ENCODE data around the gene TRMU.

Gene TRMU

DNA sequence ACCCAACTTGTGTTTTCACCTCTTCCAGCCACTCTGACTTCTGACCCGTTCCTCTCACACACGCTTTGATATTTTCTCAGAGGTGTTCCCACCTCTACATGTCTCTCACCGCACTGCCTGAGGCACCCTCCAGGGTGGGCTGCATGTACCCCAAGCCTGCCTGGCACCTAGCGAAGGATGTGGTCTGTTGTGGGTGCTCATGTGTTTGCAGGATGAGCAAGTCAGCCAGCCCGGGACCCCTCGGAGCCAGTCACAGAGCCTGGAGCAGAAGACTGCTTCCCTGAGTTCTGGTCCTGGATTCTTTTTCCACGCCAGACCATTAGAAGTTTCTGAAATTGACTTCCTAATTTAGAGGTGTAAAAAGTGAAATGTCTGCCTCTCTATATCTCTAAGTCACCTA, 35.0 kb upstream of the TRMU start:
- in situ Hi-C loops (cut with MboI; ENCODE audit: low sequenced_read_pairs), result loop anchor here (25.0 kb wide), 1 partner anchor 288 kb away; no protein-coding TSS in a partner anchor

DNA sequence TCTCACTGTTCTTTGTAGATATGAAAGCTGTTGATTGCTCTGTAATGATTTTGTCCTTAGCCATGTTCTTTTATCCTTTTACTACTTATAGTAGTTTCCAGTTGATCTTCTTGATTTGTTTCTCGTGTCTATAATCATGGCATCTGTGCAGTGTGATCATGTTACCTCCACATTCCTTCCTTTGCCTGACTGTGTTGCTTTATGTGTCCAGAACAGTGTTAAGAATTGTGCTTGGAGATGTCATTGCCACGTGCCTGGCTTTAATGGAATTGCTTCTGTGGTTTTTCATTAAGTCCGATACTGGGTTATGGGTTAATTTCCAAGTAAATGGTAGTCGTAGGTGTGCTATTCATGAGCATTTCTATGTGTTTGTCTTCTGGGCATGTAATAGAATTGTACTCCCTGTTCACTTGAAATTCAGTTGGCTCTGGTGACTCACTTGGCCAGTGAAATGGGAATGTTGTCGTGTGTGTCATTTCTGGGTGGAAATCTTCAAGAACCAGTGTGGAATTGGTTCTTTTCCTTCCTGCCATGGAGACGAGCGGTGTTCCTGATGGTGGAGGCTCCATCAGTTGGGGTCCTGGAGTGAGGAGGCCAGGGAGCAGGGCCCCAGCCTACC, 32.1 kb upstream of the TRMU start:
- in situ Hi-C loops (cut with MboI; ENCODE audit: low sequenced_read_pairs), result loop anchor here (25.0 kb wide), 1 partner anchor 291 kb away; no protein-coding TSS in a partner anchor

DNA sequence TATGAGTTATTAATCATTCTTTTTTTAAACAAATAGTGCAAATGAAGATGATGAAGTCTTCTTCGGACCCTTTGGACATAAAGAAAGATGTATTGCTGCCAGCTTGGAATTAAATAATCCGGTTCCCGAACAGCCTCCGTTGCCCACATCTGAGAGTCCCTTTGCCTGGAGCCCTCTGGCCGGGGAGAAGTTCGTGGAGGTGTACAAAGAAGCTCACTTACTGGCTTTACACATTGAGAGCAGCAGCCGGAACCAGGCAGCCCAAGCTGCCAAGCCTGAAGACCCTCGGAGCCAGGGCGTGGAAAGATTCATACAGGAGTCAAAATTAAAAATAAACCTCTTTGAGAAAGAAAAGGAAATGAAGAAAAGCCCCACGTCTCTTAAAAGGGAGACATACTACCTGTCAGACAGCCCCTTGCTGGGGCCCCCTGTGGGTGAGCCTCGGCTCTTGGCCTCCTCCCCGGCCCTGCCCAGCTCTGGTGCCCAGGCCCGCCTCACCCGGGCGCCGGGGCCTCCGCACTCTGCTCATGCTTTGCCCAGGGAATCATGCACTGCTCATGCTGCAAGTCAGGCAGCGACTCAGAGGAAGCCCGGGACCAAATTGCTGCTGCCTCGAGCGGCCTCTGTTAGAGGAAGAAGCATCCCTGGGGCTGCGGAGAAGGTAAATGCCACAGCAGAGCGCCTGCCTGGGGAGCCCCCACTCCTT, 27.1 kb upstream of the TRMU start:
- in situ Hi-C loops (cut with MboI; ENCODE audit: low sequenced_read_pairs), result loop anchor here (25.0 kb wide), 1 partner anchor 296 kb away; no protein-coding TSS in a partner anchor

DNA sequence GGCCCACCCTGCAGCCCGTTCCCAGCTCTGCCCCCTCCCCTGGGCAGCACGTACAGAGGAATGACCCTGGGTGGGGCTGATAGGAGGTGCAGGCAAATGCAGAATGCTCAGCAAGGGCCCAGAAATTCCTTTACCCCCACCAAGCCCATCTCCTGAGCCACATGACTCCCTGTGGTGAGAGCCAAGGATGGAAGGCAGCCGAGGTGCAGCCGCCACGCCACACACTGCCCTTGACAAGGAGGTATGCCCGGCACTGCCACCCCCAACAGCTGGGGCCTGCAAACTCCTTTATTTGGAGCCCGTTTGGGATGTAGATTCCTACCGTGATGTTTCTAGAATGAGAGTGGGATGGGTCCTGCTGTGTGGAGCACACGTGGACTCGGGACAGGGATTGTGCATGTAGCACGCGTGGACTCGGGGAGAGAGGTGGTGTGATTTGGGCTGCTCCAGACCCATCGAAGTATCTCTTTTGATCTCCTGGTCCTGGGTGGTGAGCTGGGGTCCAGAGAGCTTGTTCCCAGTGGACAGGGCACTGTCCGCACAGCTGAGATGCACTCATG, 25.9 kb upstream of the TRMU start:
- in situ Hi-C loops (cut with MboI; ENCODE audit: low sequenced_read_pairs), result loop anchor here (10.0 to 25.0 kb wide), 2 partner anchors 185 to 297 kb away; no protein-coding TSS in a partner anchor

DNA sequence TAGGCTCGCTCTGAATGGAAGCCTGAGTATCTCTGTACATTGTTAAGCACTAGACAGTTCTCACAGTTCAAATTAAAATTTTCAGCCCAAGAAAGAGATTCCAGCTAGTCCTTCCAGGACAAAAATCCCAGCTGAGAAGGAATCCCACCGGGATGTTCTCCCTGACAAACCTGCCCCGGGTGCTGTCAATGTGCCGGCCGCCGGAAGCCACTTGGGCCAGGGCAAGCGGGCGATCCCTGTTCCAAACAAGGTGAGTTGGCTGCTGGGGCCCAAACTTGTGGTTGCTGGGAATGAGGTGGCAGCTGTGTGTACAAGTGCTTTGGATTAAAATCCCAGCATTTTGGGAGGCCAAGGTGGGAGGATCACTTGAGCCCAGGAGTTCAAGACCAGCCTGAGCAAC, 23.5 kb upstream of the TRMU start:
- in situ Hi-C loops (cut with MboI; ENCODE audit: low sequenced_read_pairs), result loop anchor here (10.0 to 25.0 kb wide), 2 partner anchors 187 to 300 kb away; no protein-coding TSS in a partner anchor

DNA sequence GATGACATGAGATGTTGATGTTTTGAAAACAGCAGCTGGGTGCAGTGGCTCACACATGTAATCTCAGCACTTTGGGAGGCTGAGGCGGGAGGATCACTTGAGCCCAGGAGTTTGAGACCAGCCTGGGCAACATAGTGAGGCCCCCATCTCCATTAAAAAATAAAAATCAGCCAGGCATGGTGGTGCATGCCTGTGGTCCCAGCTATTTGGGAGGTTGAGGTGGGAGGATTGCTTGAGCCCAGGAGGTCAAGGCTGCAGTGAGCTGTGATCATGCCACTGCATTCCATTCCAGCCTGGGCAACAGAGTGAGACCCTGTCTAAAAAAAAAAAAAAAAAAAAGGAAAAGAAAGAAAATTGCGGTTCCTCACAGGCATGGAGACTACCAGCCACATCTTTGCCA, 22.7 kb upstream of the TRMU start:
- in situ Hi-C loops (cut with MboI; ENCODE audit: low sequenced_read_pairs), result loop anchor here (10.0 to 25.0 kb wide), 2 partner anchors 188 to 301 kb away; no protein-coding TSS in a partner anchor

DNA sequence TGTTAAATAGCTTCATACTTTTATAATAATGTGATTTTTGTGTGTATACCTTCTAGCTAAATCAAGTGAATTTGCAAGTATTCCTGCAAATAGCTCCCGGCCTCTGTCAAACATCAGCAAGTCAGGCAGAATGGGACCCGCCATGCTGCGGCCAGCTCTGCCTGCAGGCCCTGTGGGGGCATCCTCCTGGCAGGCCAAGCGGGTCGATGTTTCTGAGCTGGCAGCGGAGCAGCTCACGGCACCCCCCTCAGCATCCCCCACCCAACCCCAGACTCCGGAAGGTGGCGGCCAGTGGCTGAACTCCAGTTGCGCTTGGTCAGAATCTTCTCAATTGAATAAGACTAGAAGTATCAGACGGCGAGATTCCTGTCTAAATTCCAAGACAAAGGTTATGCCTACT, 19.5 kb upstream of the TRMU start:
- in situ Hi-C loops (cut with MboI; ENCODE audit: low sequenced_read_pairs), result loop anchor here (10.0 to 25.0 kb wide), 2 partner anchors 191 to 304 kb away; no protein-coding TSS in a partner anchor

DNA sequence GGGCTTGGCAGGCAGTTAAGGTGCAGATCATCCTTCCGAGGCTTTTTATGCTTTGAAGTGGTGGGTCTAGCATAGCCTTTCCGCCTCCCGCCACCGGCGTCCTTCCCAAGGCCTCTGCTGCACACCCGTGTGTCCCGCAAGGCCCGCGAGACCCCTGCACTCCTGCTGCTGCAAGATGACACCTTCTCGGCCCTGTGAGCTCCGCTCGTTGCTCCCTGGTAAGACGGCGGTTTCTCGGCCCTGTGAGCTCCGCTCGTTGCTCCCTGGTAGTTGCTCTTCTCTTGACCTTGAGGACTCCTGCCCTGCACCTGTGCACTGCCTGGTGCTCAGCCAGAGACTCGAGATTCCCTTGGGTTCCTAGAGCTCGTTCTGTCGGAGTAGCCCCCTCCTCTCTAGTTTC, 17.9 kb upstream of the TRMU start:
- in situ Hi-C loops (cut with MboI; ENCODE audit: low sequenced_read_pairs), result loop anchor here (10.0 to 25.0 kb wide), 2 partner anchors 193 to 305 kb away; no protein-coding TSS in a partner anchor

DNA sequence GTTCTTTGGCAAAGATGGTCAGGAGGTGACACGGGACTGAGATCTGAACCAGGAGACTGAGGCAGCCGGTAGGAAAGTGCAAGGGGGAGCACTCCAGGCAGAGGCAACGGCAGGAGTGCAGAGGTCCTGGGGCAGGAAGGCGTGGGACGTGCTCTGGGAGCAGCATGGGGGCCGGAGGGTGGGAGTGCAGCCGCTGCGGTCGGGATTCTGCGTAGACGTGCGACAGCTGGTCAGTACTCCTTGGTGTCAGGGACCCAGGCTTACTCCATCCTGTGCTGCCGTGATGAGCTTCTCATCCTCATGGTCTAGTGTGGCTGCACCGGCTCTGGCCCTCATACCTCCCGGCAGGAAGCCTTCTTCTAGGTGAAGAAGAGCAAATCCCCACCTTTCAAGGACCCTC, 16.9 kb upstream of the TRMU start:
- in situ Hi-C loops (cut with MboI; ENCODE audit: low sequenced_read_pairs), result loop anchor here (10.0 to 25.0 kb wide), 2 partner anchors 194 to 306 kb away; no protein-coding TSS in a partner anchor

DNA sequence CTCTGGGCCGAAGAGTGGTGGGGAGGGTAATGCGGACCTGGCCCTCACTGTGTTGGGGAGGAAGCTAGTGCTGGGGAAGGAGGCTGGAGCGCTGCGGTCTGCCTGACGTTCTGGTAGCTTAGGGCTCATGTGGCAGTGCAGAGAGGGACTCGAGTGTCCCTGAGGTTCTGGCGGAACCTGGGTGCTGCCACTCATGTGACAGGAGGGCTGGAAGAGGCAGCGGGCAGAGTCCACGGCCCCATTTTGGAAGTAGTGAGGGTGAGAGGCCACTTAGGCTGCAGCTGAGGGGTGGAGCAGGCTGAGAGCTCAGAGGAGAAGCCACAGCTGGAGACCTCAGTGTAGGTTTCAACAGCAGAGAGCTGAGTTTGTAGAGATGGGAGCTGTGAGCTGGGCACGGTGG, 16.2 kb upstream of the TRMU start:
- in situ Hi-C loops (cut with MboI; ENCODE audit: low sequenced_read_pairs), result loop anchor here (10.0 to 25.0 kb wide), 2 partner anchors 195 to 307 kb away; no protein-coding TSS in a partner anchor

DNA sequence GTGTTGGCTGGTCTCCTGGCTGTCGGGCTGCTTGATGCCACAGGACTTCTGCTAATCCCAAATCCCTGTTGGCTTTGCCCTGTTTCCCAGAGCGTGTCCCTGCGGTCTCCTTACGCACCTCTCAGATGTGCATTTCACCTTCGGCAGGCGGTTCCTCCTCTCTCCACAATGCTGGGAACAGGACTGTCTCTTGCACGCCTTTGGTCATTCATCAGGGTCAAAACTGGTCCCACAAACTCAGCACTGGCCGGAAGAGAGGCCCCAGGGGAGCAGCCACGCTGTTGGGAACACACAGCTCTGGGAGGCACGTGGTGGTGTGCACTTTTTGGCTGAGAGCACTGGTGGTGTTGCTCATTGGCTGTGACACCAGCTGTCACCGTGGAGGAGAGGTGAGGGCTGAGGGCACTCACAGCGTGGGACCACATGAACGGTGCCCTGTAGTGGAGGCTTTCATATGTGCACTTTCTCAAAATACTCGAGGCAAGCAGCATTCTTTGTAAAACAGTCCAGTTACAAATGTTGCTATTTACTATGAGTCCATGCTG, 15.3 kb upstream of the TRMU start:
- in situ Hi-C loops (cut with MboI; ENCODE audit: low sequenced_read_pairs), result loop anchor here (25.0 kb wide), 1 partner anchor 308 kb away; no protein-coding TSS in a partner anchor

DNA sequence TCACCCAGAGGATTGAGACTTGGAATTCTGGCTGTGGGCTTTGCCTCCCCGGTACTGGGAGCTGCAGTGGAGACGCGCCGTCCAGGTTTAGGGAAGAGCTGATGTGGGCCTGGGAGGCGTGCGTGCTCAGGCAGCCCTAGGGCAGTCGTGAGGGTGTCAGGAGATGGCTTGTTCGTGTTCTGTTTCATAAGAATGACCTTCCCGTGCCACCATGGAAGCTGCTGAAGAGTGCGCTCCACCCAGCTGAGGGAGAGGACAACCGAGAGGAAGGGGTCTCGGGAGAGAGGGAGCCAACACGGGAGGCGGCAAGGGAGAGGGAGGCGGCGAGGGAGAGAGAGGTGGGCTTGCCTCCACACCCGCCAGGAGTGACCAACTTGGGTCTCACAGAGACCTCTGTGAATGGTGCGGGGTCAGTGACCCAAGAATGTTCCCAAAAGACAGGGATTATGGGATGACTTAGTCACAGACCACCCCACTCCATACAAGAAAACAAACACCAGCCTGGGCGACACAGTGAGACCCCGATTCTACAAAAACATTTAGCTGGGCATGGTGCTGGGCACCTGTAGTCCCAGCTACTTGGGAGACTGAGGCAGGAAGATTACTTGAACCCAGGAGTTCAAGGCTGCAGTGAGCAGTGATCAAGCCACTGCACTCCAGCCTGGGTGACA, 14.7 kb upstream of the TRMU start:
- in situ Hi-C loops (cut with MboI; ENCODE audit: low sequenced_read_pairs), result loop anchor here (25.0 kb wide), 1 partner anchor 309 kb away; no protein-coding TSS in a partner anchor

DNA sequence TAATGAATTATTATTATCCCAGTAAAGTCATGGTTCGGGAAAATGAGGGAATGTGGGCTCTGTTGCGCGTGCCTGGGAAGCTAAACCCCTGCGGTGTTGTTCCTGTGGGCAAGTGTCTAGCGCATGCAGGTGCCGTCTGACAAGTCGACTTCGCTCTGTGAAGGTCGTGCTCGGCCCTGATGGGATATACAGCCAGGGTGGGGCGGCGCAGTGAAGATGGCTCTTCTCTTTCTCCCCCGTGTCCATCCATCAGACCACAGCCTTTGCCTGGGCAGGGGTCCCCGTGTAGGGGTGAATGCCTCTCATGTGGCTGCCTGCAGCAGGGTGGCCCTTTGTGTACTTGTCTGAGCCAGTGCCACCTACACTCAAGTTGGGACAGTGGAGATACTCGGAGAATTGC, 12.8 kb upstream of the TRMU start:
- in situ Hi-C loops (cut with MboI; ENCODE audit: low sequenced_read_pairs), result loop anchor here (25.0 kb wide), 1 partner anchor 310 kb away; no protein-coding TSS in a partner anchor

DNA sequence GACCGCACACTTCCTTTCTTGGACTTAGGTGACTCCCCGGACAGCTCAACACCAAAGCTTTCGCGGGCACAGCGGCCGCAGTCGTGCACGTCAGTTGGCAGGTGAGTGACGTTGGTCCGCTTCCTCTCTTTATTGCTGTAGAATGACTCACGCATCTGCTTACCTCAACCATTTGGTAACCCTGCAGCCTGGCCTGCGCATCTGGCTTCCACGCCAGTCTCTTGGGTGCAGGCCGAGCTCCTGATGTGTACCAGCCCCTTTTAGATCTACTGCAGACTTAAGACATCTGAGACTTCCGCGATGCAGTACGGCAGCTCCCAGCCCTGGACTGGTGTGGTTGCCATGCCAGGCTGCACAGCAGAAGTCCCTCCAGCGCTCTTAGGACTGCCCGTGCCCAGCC, 12.4 kb upstream of the TRMU start:
- in situ Hi-C loops (cut with MboI; ENCODE audit: low sequenced_read_pairs), result loop anchor here (25.0 kb wide), 1 partner anchor 311 kb away; no protein-coding TSS in a partner anchor

DNA sequence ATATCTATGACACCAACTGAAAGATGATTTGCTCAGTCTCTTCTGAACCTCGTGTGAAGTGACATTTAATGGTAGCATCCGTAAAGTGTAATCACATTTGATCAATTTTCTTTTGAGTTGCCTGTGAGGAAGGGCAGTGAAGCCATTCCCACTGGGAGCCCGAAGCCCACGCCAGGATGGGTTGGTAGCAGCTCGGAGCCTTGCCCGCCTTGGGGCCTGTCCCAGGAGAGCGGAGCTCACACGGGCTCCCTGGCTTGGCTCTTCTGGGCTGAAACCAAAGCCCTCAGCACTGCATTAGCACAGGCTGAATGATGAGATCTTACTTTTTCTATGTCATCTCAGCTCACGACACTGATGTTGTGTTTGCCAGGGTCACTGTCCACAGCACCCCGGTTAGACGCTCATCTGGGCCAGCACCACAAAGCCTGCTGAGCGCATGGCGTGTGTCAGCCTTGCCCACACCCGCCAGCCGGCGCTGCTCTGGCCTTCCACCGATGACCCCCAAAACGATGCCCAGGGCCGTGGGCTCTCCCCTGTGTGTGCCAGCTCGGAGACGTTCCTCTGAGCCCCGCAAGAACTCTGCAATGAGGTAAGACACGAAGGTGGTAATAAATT, 9.3 kb upstream of the TRMU start:
- in situ Hi-C loops (cut with MboI; ENCODE audit: low sequenced_read_pairs), result no loop called here

DNA sequence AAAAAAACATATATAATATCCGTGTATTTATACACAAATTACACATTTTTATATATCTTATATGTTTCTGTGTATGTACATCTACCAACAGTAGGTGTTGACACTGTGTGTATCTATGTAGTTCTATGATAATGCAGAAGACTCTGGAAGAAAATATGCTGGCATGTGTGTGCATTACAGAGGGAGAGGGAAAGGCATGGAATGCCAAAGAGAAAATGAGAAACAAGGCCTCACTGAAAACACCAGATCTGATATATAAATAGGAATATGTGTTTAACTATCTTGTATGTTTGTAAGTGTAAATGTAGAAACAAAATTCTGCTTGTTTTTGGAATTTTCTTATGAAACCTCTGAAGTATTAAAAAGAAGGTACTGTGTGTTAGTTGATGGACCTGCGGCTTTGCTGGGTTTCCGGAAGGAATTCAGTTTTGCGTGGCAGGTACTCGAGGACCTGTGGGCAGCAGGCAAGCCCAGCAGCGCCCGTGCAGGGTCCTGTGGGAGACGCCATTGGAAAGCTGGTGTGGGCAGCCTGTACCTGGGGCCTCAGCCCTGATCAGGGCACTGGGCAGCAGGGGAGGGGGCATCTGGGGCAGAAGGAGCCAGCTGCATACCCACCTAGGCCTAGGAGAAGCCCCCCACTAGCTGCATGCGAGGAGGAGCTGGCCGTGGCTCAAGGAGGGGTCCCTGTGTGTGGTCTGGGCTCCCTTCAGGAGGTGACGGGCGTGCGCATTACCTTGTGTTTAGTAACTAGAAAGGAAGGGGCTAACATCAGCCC, 7.6 kb upstream of the TRMU start:
- in situ Hi-C loops (cut with MboI; ENCODE audit: low sequenced_read_pairs), result no loop called here

DNA sequence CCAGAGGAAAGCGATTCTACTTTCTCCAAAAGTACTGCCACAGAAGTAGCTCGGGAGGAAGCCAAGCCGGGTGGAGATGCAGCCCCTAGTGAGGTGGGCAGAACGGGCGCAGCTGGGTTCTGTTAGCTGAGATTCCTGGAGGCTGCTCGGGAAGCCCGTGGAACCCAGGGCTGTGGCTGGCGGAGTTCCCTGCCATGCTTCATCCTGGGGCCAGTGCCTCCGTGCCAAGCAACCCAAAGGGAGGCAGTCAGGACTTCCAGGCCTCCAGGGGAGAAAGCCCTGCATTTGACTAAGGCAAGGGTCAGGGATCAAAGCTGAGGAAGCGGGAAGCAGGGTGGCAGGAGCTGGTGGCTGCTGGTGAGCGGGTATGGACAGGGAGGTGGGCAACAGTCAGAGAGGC, 6.7 kb upstream of the TRMU start:
- in situ Hi-C loops (cut with MboI; ENCODE audit: low sequenced_read_pairs), result no loop called here

DNA sequence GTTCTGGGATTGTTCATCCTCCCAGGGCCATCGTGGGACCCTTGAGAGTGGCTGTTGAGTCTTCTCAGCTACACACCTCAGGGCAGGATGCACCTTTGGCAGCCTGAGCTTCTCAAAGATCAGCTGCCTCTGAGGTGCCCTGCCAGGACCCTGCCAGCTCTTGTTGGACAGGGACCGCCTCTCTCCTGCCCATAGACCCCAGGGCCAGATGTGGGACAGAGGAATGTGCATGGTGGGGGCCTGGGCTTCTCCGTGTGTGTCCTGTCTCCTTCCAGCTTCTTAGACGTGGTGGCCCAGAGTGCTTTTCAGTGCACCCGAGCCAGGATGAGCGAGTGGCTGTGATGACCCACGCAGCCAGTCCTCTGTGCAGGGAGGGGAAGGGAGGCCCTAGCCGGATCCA, 5.9 kb upstream of the TRMU start:
- in situ Hi-C loops (cut with MboI; ENCODE audit: low sequenced_read_pairs), result no loop called here

DNA sequence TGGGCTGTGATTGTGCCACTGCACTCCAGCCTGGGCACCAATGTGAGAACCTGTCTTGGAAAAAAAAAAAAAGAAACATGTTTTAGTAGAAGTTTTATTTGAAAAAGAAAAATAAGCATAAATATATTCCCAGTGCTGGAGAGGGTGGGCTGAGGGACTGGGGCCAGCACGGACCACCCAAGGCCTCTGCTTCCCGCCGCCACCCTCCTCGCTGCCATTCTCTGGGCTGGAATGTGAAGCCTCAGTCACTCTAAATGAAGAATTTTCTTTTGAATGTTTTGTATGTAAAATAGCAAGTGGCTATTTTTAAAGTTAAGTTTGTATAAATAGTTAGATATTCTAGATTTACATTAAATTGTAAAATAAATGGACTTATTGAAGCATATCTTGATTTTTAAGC, 5.1 kb upstream of the TRMU start:
- in situ Hi-C loops (cut with MboI; ENCODE audit: low sequenced_read_pairs), result no loop called here
